RWPE2 (cell line): ENCODE results near the gene CDH26.

ENCODE experiments used
- ATAC-seq: fragments of 200-7000 bp; cut with Tn5 transposase; 3 replicates; pipeline ENCODE4 v1.9.1; 2021; ENCODE audit warnings: low read depth
- DNase-seq: peaks from one replicate; pipeline ENCODE4 v3.0.0-alpha.2; 2020; ENCODE audit warnings: low spot score
- H3K27ac ChIP-seq: fragments of 450-650 bp; 2 replicates; pipeline ENCODE4 v1.5.1; 2017; ENCODE audit warnings: mild to moderate bottlenecking; ENCODE audit not compliant: poor library complexity, severe bottlenecking
- H3K27me3 ChIP-seq: fragments of 250-450 bp; sonication (Bioruptor Pico); 2 replicates; pipeline ENCODE4 v1.5.1; 2021; ENCODE audit warnings: mild to moderate bottlenecking, moderate library complexity; ENCODE audit not compliant: insufficient read depth, poor library complexity, severe bottlenecking
- H3K36me3 ChIP-seq: fragments of 250-450 bp; sonication (Bioruptor Pico); 2 replicates; pipeline ENCODE4 v1.5.1; 2020; ENCODE audit warnings: low read depth, mild to moderate bottlenecking, moderate library complexity
- H3K4me1 ChIP-seq: fragments of 250-450 bp; sonication (Bioruptor Pico); 2 replicates; pipeline ENCODE4 v1.5.1; 2021; ENCODE audit warnings: mild to moderate bottlenecking, moderate library complexity; ENCODE audit not compliant: insufficient read depth, poor library complexity, severe bottlenecking
- H3K4me3 ChIP-seq: fragments of 250-450 bp; sonication (Bioruptor Pico); 2 replicates; pipeline ENCODE4 v1.5.1; 2021; ENCODE audit warnings: mild to moderate bottlenecking, moderate library complexity; ENCODE audit not compliant: severe bottlenecking
- H3K9me3 ChIP-seq: fragments of 250-450 bp; sonication (Bioruptor Pico); 2 replicates; pipeline ENCODE4 v1.5.1; 2021; ENCODE audit warnings: mild to moderate bottlenecking, moderate library complexity; ENCODE audit not compliant: severe bottlenecking
- TF ChIP-seq, protein P1 (sequence below): fragments of 450-650 bp; IDR thresholded peaks from one replicate; pipeline ENCODE4 v1.5.1; 2017; ENCODE audit warnings: mild to moderate bottlenecking, moderate library complexity; ENCODE audit not compliant: poor library complexity, severe bottlenecking

Gene CDH26

DNA sequence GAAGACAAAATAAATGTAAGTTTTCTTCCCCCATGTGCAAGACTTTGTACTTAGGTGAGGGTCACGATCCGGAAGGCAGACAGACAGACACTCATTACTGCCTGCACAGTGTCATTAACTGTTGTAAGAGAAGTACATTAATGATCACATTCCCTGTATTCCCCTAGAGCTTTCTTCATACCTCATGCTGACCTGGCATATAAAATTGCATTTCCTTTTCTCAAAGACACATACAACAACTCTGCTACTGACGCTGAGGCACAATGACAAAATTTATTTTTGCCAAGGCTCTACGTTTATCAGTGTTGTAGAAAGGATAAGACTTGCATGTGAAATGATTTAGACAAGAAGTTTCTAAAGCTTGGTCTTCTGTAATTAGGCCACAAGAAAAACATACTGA lies 21.8 kb upstream of the CDH26 start:
- Histone ChIP-seq H3K36me3 (no peaks in the 10 kb centered on the region; the same call in 1 of the 2 replicates), H3K4me1 (peaks cover 37% of the 10 kb centered on the region), H3K9me3 (no peaks in the 10 kb centered on the region), H3K27ac (no peak overlapping the region), H3K27me3 (no peaks in the 10 kb centered on the region), H3K4me3 (no peak overlapping the region)
- ATAC-seq (no peak), DNase-seq (no peak)
- TF ChIP-seq, protein P1, sequence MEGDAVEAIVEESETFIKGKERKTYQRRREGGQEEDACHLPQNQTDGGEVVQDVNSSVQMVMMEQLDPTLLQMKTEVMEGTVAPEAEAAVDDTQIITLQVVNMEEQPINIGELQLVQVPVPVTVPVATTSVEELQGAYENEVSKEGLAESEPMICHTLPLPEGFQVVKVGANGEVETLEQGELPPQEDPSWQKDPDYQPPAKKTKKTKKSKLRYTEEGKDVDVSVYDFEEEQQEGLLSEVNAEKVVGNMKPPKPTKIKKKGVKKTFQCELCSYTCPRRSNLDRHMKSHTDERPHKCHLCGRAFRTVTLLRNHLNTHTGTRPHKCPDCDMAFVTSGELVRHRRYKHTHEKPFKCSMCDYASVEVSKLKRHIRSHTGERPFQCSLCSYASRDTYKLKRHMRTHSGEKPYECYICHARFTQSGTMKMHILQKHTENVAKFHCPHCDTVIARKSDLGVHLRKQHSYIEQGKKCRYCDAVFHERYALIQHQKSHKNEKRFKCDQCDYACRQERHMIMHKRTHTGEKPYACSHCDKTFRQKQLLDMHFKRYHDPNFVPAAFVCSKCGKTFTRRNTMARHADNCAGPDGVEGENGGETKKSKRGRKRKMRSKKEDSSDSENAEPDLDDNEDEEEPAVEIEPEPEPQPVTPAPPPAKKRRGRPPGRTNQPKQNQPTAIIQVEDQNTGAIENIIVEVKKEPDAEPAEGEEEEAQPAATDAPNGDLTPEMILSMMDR = no peak

DNA sequence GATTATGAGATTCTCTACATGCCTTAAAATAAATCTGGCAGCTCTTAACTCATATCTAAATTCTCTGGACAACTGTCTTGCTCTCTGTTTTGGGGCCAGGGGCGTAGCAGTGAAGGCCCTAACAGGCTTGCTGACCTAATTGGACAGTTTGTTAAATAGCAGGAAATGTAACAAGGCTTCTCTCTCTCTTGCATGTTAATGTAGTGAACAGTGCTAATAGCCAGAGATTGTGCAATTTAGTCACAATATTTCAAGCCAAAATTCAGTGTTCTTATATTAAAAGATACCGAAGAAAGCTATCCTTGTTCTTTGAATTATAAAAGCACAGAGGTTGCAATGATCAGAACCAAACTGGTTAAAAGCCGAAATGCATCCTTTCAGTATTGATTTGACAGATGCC lies 21.1 kb upstream of the CDH26 start:
- H3K27ac ChIP-seq = no peak overlapping the region
- TF ChIP-seq, protein P1 = no peak
- DNase-seq (no peak), ATAC-seq (no peak)
- H3K27me3 ChIP-seq = no peaks in the 10 kb centered on the region
- peaks cover 5% of the 10 kb centered on the region for H3K36me3 ChIP-seq
- H3K4me3 ChIP-seq = no peak overlapping the region
- peaks cover 44% of the 10 kb centered on the region for H3K4me1 ChIP-seq
- no peaks in the 10 kb centered on the region for H3K9me3 ChIP-seq

DNA sequence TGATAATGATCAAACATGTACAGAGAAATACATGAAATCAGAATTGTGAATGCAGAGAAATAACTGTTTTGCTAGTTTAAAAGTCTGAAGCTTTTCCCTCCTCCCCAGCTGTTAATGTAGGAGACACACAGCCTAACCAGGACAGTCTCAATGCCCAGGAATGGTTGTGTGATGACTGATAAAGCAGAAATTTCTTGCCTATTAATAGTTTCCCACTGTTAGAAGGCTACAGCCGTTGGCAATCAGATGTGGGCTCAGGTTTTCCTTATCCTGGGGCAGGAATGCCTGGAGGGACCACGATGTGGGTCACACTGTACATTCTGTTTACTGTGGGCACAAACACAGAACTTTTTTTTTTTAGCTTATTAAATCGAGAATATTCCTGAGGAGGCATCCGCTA lies 20.0 kb upstream of the CDH26 start:
- TF ChIP-seq, protein P1 = no peak
- peaks cover 45% of the 10 kb centered on the region for H3K4me1 ChIP-seq
- no peak for DNase-seq
- no peaks in the 10 kb centered on the region for H3K9me3 ChIP-seq
- H3K36me3 ChIP-seq = peaks cover 16% of the 10 kb centered on the region
- H3K27me3 ChIP-seq = no peaks in the 10 kb centered on the region
- ATAC-seq = peak; percentile 29
- peak overlapping the region; percentile 80 for H3K27ac ChIP-seq
- no peak overlapping the region for H3K4me3 ChIP-seq

DNA sequence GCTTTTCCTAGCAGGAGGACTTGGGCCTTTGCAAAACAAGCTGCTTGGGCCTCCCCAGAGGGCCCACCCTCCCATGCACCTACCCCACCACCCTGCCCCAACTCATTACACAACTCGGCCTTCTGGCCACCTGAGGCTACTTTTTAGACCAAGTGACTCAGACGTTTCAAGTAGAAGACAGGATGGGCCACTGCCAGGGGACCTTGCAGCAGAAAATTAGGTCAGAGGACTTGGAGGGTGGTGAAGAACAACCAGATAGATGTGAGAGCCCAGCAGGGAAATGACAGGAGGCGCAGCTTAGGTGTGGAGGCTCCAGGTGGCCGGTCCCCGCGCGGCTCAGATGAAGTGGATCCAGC lies 19.5 kb upstream of the CDH26 start:
- DNase-seq = peak; percentile 75
- ATAC-seq = no peak
- no peak overlapping the region for H3K4me3 ChIP-seq
- peak overlapping the region; percentile 80 for H3K27ac ChIP-seq
- H3K27me3 ChIP-seq = no peaks in the 10 kb centered on the region
- TF ChIP-seq, protein P1 = no peak
- peaks cover 20% of the 10 kb centered on the region for H3K36me3 ChIP-seq
- peaks cover 43% of the 10 kb centered on the region for H3K4me1 ChIP-seq
- H3K9me3 ChIP-seq = no peaks in the 10 kb centered on the region

DNA sequence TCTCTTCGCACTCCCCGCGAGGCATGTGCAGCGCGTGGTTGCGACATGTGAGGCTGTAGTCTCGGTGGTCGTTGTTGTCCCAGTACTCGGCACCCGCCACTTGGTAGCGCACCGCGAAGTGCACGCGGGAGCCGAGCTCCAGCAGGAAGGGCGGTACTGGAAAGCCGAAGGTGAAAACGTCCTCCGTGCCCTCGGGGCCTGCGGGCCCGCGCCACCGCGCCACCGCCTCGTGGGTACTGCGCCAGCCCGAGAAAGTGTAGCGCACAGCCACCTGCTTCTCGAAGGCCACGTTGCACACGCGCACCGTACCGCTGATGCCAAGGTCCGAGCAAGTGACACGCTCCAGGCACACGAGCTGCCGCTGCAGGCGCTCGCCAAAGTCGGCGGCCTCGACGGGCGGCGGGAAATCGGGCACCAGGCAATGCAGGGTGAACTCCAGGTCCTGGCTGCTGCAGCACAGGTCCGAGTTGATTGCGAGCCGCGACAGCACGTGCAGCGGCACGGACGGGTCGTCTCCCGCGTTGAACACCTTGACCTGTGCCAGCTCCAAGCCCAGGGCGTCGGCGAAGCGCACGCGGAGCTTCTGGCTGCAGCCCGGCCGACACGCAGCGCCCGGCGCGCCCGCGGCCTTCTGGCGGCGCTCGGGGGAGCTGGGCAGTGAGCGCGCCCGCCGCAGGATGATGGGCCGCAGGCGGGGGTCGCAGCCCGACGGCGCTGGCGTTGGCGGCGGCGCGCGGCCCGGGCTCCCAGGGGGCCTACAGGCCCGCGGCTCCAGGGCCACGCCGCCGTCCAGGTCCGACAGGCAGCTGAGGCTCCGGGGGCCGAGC lies 19.0 kb upstream of the CDH26 start:
- TF ChIP-seq, protein P1 = no peak
- DNase-seq = no peak
- Histone ChIP-seq H3K4me3 (peak overlapping the region; percentile 48), H3K4me1 (peaks cover 43% of the 10 kb centered on the region), H3K27ac (peak overlapping the region; percentile 80), H3K9me3 (no peaks in the 10 kb centered on the region), H3K36me3 (peaks cover 26% of the 10 kb centered on the region), H3K27me3 (no peaks in the 10 kb centered on the region)
- ATAC-seq = no peak
